Right lobe of liver (tissue), 6 donors: ENCODE measurements around the gene OPHN1. TPM values are rescaled to one million over a fixed set of nuclear protein-coding genes. Genes with fewer than 3 reads are reported as not detected.
A peak's percentile ranks its signal among the peaks of the same experiment; 100 is the strongest.

Experiments
- ATAC-seq, 4 donors: fragments of 200-7000 bp; cut with Tn5 transposase; one replicate each; pipeline ENCODE4 v1.9.1; 2020; ENCODE audit warnings: mild to moderate bottlenecking in 4 of 4, moderate library complexity in 4 of 4
- DNase-seq, 3 donors: peaks; one replicate each; pipeline ENCODE4 v3.0.0-alpha.2; 2020
- H3K27ac ChIP-seq, 3 donors: fragments of 200-600 bp; one replicate each; pipeline ENCODE4 v1.8.0; 2022
- H3K27me3 ChIP-seq, 2 donors: fragments of 200-600 bp; one replicate each; pipeline ENCODE4 v1.8.0; 2022
- H3K36me3 ChIP-seq, 4 donors: fragments of 200-600 bp; sonication (generic) in 1 of 4; one replicate each; pipeline versions ENCODE4 v1.5.1 to v1.8.0; 2017 to 2022; ENCODE audit warnings: control low read depth in 1 of 4
- H3K4me1 ChIP-seq, 4 donors: fragments of 200-600 bp; sonication (generic) in 1 of 4; one replicate each; pipeline versions ENCODE4 v1.5.1 to v1.8.0; 2017 to 2022; ENCODE audit warnings: control low read depth in 1 of 4
- H3K4me3 ChIP-seq, 3 donors: fragments of 200-600 bp; one replicate each; pipeline ENCODE4 v1.8.0; 2022
- H3K9me3 ChIP-seq, 4 donors: fragments of 200-600 bp; sonication (generic) in 1 of 4; one replicate each; pipeline versions ENCODE4 v1.5.1 to v1.8.0; 2017 to 2022; ENCODE audit warnings: control low read depth in 1 of 4
- POLR2A ChIP-seq: fragments of 450-650 bp; IDR thresholded peaks from one replicate; pipeline ENCODE4 v1.6.1; 2017; ENCODE audit warnings: antibody characterized with exemption, mild to moderate bottlenecking
- WGBS: methylation state at CpG from one replicate; pipeline ENCODE4 v1.1.6; 2018; ENCODE audit warnings: low coverage, low lambda C conversion rate; ENCODE audit not compliant: insufficient coverage; ENCODE audit errors: missing lambda C conversion rate; 5-methylcytosine and 5-hydroxymethylcytosine counted together
- intact Hi-C, 2 donors: fragments of 100-400 bp; cut with DNase I; formaldehyde crosslinking; loops; one replicate each; pipeline versions ENCODE4 v1.11.2 to v1.14.1; 2022
- total RNA-seq, 6 experiments: library from RNA; depleted of rRNA in 2 of 6; stranded (reverse); fragments of >200 nt in 2 of 6; fragmentation: NEBNext Ultra II Directional in 3 of 6; extraction: Animal tissue kit (Norgen Biotek cat#: 25700) in 3 of 6; gene quantifications; one replicate each; pipeline versions ENCODE4 v1.1.0 to v1.2.4, GENCODE V29; 2016 to 2023
- TF ChIP-seq, protein P1 (sequence below), 4 donors: fragments of 200-600 bp in 3 of 4; fragments of 450-650 bp in 1 of 4; IDR thresholded peaks; one replicate each; pipeline versions ENCODE4 v1.5.1 to v1.8.0; 2016 to 2022; ENCODE audit warnings: antibody characterized with exemption in 4 of 4, mild to moderate bottlenecking in 2 of 4
- donor health status: DM: no; HTN: yes; CAD: no.
- donor health status: DM: no; HTN: no; CAD: no.
- donor health status: DM: no; HTN: no; CAD: no.
- donor health status: DM: no; HTN: yes; CAD: no.
- donor health status: DM: no; HTN: yes; CAD: no.

OPHN1 gene
- total RNA-seq, 6 experiments from 2014 or later: 0.47 to 1.2 (median 0.81) TPM

DNA sequence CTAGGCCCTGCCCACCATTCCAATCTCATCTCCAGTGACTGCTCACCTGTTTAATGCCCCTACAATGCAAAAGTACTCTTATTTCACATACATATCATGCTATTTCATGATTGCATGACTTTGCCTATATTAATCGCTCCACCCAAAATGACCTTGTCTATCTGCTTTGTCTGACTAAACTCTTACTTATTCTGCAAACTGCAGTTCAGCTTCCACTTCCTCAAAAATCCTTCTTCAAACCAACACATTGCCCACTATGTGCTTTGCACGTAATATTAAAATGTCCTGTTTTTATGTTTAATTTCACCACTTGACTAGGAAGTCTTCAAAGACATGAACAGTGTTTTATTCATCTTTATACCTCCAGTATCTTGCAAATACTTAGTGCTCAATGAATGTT lies 229.6 kb downstream of the OPHN1 start:
- Histone ChIP-seq H3K4me1 (no peaks in the 10 kb centered on the region), H3K9me3 (no peaks in the 10 kb centered on the region), H3K27me3 (no peaks in the 10 kb centered on the region), H3K27ac (no peak overlapping the region), H3K36me3 (no peaks in the 10 kb centered on the region), H3K4me3 (no peak overlapping the region)
- intact Hi-C loops: no loop called here
- DNase-seq (no peak), ATAC-seq (no peak)
- no peak for TF ChIP-seq POLR2A
- TF ChIP-seq, protein P1, sequence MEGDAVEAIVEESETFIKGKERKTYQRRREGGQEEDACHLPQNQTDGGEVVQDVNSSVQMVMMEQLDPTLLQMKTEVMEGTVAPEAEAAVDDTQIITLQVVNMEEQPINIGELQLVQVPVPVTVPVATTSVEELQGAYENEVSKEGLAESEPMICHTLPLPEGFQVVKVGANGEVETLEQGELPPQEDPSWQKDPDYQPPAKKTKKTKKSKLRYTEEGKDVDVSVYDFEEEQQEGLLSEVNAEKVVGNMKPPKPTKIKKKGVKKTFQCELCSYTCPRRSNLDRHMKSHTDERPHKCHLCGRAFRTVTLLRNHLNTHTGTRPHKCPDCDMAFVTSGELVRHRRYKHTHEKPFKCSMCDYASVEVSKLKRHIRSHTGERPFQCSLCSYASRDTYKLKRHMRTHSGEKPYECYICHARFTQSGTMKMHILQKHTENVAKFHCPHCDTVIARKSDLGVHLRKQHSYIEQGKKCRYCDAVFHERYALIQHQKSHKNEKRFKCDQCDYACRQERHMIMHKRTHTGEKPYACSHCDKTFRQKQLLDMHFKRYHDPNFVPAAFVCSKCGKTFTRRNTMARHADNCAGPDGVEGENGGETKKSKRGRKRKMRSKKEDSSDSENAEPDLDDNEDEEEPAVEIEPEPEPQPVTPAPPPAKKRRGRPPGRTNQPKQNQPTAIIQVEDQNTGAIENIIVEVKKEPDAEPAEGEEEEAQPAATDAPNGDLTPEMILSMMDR (IDR thresholded peaks at IDR 0.05): no peak
- 71% methylated on average over 2 of the region's 2 CpGs for WGBS

GRCh38 chrX:68203211-68203610 lies 230.1 kb downstream of the OPHN1 start:
- Histone ChIP-seq H3K4me1 (no peaks in the 10 kb centered on the region), H3K36me3 (no peaks in the 10 kb centered on the region), H3K27ac (no peak overlapping the region), H3K27me3 (no peaks in the 10 kb centered on the region), H3K4me3 (no peak overlapping the region), H3K9me3 (no peaks in the 10 kb centered on the region)
- ATAC-seq (no peak), DNase-seq (no peak)
- intact Hi-C loops: no loop called here
- TF ChIP-seq, protein P1 (IDR thresholded peaks at IDR 0.05): no peak
- TF ChIP-seq POLR2A: no peak
- WGBS: 55% methylated on average over 1 of the region's 1 CpG

GRCh38 chrX:68199062-68199848 lies 234.0 kb downstream of the OPHN1 start:
- H3K9me3 ChIP-seq: no peaks in the 10 kb centered on the region
- no peaks in the 10 kb centered on the region for H3K36me3 ChIP-seq
- H3K27ac ChIP-seq: no peak overlapping the region
- ATAC-seq (no peak), DNase-seq (no peak)
- no peak for TF ChIP-seq POLR2A
- TF ChIP-seq, protein P1 (IDR thresholded peaks at IDR 0.05): no peak
- intact Hi-C loops: no loop called here
- H3K4me3 ChIP-seq: no peak overlapping the region
- 59% methylated on average over 4 of the region's 4 CpGs for WGBS
- H3K4me1 ChIP-seq: no peaks in the 10 kb centered on the region
- no peaks in the 10 kb centered on the region for H3K27me3 ChIP-seq

- Histone ChIP-seq H3K27me3 (no peaks in the 10 kb centered on the region), H3K36me3 (no peaks in the 10 kb centered on the region), H3K4me1 (no peaks in the 10 kb centered on the region), H3K4me3 (no peak overlapping the region), H3K9me3 (no peaks in the 10 kb centered on the region), H3K27ac (no peak overlapping the region)
- peak in 1 of 3 donors; percentile 38 for DNase-seq
- intact Hi-C loops: no loop called here
- 36% methylated on average over 5 of the region's 5 CpGs for WGBS
- ATAC-seq: peak; percentile 82 to 97 (median 94)
- no peak for TF ChIP-seq POLR2A
- TF ChIP-seq, protein P1 (IDR thresholded peaks at IDR 0.05): peak; percentile 79 to 87 (median 82)
Measured at GRCh38 chrX:68196939-68197791, 236.1 kb downstream of the OPHN1 start.
